KOPT-K1 (cell line): ENCODE data around the gene GTF2F1.
A peak's percentile ranks its signal among the peaks of the same experiment; 100 is the strongest.
"Not testable (repeated sequence)": the region's sequence is repeated elsewhere in the genome, so short reads cannot be mapped to it uniquely, and the experiment has no call there.

Experiments
- H3K27ac ChIP-seq: fragments of 200-600 bp; sonication (generic); 2 replicates; pipeline ENCODE4 v1.5.1; 2016; ENCODE audit warnings: antibody characterized with exemption, mild to moderate bottlenecking, low read depth, low read length; ENCODE audit not compliant: poor library complexity, severe bottlenecking
- H3K36me3 ChIP-seq: fragments of 200-600 bp; sonication (generic); 2 replicates; pipeline ENCODE4 v1.5.1; 2017; ENCODE audit warnings: antibody characterized with exemption, mild to moderate bottlenecking, low read length, moderate library complexity; ENCODE audit not compliant: insufficient read depth
- H3K9me3 ChIP-seq: fragments of 200-600 bp; sonication (generic); 2 replicates; pipeline ENCODE4 v1.5.1; 2017; ENCODE audit warnings: antibody characterized with exemption, low read length, mild to moderate bottlenecking; ENCODE audit not compliant: insufficient read depth, poor library complexity, severe bottlenecking

The GTF2F1 gene, protein sequence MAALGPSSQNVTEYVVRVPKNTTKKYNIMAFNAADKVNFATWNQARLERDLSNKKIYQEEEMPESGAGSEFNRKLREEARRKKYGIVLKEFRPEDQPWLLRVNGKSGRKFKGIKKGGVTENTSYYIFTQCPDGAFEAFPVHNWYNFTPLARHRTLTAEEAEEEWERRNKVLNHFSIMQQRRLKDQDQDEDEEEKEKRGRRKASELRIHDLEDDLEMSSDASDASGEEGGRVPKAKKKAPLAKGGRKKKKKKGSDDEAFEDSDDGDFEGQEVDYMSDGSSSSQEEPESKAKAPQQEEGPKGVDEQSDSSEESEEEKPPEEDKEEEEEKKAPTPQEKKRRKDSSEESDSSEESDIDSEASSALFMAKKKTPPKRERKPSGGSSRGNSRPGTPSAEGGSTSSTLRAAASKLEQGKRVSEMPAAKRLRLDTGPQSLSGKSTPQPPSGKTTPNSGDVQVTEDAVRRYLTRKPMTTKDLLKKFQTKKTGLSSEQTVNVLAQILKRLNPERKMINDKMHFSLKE

DNA sequence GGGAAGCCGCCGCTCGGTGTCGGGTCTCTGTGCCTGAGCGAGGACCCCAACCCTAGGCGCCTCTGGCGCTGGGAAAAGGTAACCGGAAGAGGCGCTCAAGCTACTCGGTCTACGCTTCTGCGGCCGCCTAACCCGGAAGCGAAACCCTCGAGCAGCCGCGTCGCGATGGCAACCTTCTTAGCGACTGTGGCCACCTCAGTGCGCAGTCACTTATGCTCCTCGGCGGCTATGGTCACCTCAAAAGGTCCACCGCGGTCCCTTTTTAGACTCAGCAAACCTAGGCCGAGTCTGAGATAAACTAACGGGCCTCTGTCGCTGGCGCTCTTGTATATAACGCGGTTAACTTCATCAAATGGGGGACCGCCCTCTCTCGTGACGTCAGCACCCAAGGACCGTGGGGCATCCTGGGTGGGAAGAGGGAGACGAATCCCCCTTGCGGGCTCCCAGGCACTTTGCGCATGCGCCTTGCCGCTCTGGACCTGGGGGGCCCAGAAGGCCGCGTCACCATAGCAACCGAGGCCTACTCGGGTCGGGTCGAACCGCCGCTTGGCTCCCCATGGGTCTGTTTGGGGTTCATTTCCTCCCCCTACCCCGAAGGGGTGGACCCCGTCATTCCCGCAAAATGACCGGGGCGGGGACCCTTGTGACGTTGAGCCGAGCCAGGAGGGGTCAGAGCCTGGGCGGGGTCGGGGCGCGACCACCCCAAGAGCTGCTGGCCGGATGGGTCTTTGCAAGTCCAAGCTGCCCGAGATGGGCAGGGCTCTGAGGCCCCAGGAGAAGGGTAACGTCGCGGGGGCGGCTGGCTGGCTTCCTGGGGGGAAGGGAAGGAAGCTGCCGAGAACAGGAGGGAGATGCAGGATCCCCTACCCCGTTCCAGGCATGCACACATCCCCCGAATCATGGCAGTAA, at the start of gene GTF2F1:
GTF2F1 (minus strand) TSS at position 91 of the 909 bp plus-strand sequence. CDS start 169 bp downstream, outside the sequence.
- Histone ChIP-seq H3K9me3 (no peaks in the 10 kb centered on the region), H3K27ac (peak within 1 kb of the TSS; percentile 81), H3K36me3 (peaks cover 30% of the 10 kb centered on the region)

DNA sequence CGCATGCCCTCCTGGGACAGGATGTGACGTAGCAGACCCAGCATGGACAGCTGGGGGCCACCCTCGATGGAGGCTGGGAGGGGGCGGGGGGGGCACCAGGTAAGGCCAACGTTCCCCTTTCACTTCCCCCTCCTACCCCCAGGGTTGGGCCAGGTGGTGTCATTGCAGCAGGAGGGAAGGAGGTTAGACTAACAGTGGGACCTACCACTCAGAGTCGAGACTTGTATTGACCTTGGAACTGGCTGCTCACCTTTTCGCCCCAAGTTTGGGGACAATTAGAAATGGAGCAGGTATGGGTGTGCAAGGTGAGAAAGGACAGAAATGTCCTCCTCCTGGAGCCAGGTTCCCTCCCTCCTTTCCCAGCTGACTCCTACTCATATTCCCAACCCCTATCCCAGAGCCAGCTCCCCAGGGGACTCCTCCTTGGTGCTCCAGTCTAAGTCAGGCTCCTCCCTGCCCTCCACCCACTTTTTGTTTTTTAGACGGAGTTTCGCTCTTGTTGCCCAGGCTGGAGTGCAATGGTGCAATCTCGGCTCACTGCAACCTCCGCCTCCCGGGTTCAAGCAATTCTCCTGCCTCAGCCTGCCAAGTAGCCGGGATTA, 49.2 kb upstream of the GTF2F1 start:
- no peaks in the 10 kb centered on the region for H3K9me3 ChIP-seq
- H3K27ac ChIP-seq, result no peak overlapping the region
- no peaks in the 10 kb centered on the region; the same call in 1 of the 2 replicates for H3K36me3 ChIP-seq

DNA sequence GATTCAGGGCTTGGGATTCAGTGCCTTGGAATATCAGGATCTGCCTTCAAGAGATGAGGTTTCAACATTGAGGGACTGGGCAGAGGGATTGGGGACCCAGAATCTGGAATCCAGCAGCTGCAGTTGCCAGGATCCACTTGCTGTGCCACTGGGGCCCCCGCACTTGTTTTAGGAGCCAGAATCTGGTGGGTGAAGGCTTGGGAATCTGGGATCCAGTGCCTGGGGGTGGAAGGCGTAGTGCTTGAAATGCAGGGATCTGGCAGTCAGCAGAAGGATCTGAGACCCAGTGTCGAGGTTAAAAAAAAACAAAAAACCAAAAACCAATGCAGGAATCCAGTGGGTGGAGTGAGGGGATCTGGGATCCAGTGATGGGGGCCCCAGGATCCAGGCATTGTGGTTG, 47.9 kb upstream of the GTF2F1 start:
- Histone ChIP-seq H3K27ac (no peak overlapping the region), H3K36me3 (no peaks in the 10 kb centered on the region; the same call in 1 of the 2 replicates), H3K9me3 (no peaks in the 10 kb centered on the region)

DNA sequence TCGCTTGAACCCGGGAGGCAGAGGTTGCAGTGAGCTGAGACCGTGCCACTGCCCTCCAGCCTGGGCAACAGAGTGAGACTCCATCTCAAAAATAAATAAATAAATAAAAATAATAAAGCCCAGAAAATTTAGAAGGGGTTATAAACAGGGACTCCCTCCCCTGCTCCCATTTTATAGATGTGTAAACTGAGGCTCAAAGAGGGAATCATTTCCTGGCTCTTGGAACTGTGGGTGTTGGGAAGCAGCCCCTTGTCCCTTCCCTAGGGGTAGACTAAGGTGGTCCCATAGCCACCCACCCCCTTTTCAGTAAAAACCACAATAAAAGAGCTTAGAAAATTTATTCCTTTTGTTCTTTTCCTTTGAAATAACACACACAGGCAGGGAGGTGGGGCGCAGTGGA, 46.8 kb upstream of the GTF2F1 start:
- no peaks in the 10 kb centered on the region for H3K36me3 ChIP-seq
- H3K9me3 ChIP-seq, result no peaks in the 10 kb centered on the region
- no peak overlapping the region for H3K27ac ChIP-seq

DNA sequence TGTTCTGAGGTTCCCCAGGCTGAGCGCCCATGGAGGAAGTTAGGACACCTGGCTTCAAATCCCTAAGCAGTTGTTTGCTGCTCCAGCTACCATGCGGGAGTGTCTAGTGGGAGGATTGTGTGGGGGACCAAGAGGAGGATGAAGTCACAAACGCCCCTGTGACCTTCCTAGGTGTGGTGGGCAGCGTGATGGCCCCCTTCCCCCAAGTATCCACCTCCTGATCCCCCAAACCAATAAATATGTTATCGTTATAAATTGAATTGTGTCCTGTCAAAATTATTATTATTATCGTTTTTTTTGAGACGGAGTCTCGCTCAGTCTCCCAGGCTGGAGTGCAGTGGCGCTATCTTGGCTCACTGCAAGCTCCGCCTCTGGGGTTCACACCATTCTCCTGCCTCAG, 40.7 kb upstream of the GTF2F1 start, which contains the start of gene SLC25A41:
SLC25A41 (minus strand) TSS at position 101 of the 400 bp plus-strand sequence; CDS start at position 31, 70 bp downstream.
- Histone ChIP-seq H3K9me3 (no peaks in the 10 kb centered on the region), H3K27ac (no peak within 1 kb of the TSS), H3K36me3 (no peaks in the 10 kb centered on the region)

DNA sequence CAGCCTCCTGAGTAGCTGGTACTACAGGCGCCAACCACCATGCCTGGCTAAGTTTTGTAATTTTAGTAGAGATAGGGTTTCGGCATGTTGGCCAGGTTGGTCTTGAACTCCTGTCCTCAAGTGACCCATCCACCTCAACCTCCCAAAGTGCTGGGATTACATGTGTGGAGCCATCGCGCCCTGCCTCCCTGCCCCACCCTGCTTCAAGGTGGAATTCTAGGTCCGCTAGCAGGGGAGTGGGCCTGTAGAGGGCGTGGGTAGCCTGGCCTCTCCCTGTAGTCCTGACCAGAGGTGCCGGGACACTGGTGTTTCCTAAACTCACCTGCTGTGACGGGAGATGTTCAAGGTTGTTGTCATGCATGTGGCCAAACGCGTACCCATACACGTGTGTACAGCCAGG, 40.2 kb upstream of the GTF2F1 start:
- H3K9me3 ChIP-seq, result no peaks in the 10 kb centered on the region
- no peaks in the 10 kb centered on the region for H3K36me3 ChIP-seq
- no peak overlapping the region for H3K27ac ChIP-seq

DNA sequence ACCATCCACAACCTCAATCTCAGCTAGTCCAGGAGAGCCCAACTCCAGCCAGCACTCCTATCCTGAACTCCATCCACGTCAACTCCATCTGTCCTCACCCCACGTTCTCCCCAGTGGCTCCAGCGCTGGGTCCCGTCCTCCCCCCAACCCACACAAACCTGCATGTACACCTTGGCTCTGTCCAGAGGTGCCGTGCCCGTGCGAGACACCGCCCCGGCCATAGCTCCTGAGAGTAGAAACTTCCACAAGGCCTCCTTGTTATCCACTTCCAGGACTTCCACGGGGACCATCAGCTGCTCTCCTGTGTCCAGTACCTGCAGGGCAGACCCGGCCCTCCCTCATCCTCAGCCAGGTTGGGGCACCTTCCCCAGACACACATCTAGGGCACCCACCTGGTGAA, 38.9 kb upstream of the GTF2F1 start:
- Histone ChIP-seq H3K36me3 (no peaks in the 10 kb centered on the region), H3K9me3 (no peaks in the 10 kb centered on the region), H3K27ac (no peak overlapping the region)

DNA sequence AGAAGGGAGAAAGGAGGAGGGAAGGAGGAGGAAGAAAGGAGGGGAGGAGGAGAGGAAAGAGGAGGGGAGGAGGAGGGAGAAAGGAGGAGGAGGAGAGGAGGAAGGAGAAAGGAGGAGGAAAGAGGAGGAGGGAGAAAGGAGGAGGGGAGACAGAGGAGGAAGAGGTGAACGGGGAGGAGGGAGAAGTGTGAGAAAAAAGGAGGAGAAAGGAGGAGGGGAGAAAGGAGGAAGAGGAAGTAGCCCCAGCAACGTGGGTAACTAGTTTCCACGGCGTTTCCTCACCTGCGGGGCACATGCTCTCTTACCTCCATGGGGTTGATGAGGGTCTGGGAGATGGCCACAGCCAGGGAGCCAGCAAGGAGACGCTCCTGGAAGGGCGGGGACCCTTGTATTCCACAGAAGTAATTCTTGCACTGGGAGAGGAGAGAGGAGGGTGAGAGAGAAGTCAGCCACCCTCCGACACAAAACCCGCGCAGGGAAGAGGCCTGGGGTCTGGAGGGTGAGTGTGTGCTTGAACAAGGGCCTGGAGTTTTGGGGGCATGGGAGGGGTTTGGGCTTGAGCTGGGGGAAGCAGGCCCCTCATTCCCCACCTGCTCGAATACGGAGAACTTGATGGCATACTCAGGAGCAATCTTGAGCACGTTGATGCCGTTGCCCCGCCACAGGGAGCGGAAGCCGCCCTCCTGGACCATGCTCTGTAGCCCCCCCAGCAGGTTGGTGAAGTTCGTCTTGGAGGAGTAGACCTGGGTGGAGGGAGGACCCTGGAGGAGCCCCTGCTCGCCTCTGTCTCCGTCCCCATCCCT, 36.7 kb upstream of the GTF2F1 start:
- no peak overlapping the region for H3K27ac ChIP-seq
- H3K9me3 ChIP-seq, result no peaks in the 10 kb centered on the region
- no peaks in the 10 kb centered on the region for H3K36me3 ChIP-seq

DNA sequence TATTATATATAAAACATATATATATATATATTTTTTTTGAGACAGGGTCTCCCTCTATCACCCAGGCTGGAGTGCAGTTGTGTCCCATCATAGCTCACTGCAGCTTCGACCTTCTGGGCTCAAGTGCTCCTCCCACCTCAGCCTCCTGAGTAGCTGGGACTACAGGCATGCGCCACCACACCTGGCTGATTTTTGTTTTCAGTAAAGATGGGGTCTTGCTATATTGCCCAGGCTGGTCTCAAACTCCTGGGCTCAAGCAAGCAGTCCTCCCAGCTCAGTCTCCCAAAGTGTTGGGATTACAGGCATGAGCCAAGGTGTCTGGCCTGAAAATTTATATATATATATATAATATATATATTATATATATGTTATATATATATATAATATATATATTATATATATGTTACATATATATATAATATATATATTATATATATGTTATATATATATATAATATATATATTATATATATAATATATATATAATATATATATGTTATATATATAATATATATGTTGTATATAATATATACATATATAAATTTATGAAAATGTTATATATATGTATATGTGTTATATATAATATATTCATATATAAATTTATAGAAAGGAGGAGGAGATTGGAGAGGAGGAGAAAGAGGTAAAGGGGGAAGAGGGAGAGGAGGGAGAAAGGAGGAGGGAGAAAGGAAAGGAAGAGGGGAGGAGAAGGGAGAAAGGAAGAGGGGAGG, 35.9 kb upstream of the GTF2F1 start:
- H3K36me3 ChIP-seq, H3K9me3 ChIP-seq, H3K27ac ChIP-seq: not testable (repeated sequence)

DNA sequence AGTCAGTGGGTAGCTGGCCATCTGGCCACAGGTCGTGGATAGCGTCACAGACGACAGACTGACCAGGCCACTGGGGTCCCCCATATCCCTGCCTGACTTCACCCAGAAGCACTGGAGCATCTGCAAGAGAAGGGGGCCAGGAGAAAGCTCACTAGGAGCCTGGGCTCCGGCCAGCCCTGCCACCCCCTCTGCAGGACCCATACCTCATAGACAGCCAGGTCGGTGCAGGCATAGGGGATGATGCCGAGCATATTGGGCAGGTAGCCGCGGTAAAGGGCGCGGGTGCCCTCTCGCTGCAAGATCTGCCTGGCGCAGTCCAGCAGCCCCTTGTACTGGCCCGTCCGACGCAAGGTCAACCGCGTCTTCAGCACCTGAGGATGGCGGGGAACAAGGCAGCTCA, 34.2 kb upstream of the GTF2F1 start:
- H3K9me3 ChIP-seq, result no peaks in the 10 kb centered on the region
- H3K36me3 ChIP-seq, result peaks cover 11% of the 10 kb centered on the region
- H3K27ac ChIP-seq, result no peak overlapping the region

DNA sequence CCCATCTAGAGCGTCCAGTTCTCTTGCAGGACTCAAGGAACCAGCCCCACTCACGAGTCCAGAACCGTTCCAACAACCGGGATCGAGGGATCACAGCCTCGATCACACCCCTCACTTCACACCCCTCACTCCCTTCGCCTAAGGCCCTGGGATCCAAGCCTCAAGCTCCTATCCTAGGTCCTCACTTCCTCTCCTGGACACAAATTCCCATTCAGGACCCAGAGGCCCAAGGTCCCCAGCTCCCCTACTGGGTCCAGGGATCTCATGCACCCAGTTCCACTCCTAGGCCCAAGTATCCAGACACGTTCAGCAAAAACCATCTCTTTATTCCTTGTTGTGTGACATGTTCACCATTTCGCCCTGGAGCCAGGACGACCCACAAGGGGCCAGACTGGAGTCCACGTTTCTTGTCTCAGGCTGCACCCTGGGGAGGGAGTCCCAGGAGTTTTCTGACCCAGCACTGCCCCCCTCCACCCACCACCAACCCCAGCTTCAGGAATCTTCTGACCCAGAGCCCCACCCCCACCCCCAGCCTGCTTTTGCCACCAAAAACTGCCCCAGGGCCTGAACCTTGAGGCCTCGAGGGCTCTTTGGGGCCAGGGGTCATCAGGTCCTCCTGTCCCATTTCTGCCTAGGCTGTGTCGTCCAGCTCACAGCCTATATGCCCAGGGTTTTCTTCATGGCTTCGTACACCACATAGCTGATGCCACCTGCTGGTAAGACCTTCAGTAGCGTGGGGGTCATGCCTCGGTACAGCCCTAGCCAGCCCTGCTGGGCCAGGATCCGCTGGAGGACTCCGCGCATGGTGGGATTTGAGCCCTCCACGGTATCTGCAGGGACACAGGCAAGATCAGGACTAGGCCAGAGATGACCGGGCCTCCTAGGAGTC, 33.0 kb upstream of the GTF2F1 start:
- no peaks in the 10 kb centered on the region for H3K9me3 ChIP-seq
- H3K27ac ChIP-seq, result peak overlapping the region; percentile 50
- peaks cover 23% of the 10 kb centered on the region for H3K36me3 ChIP-seq

DNA sequence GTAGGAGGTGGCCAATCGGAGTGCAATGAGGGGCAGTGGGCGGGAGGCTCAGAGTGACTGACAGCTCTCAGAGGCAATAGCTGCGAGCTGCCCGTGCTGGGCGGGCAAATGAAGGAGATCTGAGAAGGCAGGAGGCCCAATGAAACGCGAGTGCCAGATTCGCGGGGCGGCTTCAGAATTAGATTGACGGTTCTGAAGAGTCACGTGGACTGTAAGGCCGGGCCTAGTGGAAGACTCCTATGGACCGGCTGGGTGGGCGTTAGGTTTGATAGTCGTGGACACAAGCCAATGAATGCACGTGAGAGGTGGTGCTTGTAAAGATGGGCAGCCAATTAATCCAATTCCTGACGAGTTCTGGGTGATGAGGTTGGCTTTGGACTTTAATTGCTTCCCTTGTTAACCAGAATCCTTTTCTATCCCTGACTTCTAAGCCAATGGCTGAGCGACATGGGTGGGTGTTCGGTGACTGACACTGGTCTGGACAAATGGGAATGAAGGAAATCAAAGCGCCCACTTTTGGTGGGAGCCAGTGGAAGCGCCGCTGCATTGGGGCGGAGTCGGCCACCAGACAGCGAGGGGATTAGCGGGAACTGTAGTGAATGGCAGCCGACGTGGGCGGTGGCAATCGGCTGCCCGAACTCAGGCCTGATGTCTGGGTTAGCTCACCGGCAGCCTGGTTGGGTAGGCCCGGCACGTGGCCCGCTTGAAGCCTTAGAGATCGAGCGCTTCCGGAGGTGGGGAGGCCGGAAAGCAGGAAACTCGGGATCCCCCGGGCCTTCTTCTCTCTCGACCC, 32.2 kb upstream of the GTF2F1 start:
- H3K27ac ChIP-seq, result peak overlapping the region; percentile 50
- H3K36me3 ChIP-seq, result peaks cover 31% of the 10 kb centered on the region
- no peaks in the 10 kb centered on the region for H3K9me3 ChIP-seq
